GM12875 (cell line): ENCODE results near the gene DYNC1LI1.

ENCODE experiments used
- H3K4me3 ChIP-seq: one replicate; pipeline ENCODE4 v1.5.1; 2011; ENCODE audit warnings: low read depth, low read length, control low read depth
- TF ChIP-seq, protein P1 (sequence below): IDR thresholded peaks from 2 replicates; pipeline ENCODE4 v1.5.1; 2011; ENCODE audit warnings: low read depth, mild to moderate bottlenecking, control low read depth, inconsistent platforms, low read length, moderate library complexity, borderline replicate concordance; ENCODE audit not compliant: insufficient read depth

The DYNC1LI1 gene

DNA sequence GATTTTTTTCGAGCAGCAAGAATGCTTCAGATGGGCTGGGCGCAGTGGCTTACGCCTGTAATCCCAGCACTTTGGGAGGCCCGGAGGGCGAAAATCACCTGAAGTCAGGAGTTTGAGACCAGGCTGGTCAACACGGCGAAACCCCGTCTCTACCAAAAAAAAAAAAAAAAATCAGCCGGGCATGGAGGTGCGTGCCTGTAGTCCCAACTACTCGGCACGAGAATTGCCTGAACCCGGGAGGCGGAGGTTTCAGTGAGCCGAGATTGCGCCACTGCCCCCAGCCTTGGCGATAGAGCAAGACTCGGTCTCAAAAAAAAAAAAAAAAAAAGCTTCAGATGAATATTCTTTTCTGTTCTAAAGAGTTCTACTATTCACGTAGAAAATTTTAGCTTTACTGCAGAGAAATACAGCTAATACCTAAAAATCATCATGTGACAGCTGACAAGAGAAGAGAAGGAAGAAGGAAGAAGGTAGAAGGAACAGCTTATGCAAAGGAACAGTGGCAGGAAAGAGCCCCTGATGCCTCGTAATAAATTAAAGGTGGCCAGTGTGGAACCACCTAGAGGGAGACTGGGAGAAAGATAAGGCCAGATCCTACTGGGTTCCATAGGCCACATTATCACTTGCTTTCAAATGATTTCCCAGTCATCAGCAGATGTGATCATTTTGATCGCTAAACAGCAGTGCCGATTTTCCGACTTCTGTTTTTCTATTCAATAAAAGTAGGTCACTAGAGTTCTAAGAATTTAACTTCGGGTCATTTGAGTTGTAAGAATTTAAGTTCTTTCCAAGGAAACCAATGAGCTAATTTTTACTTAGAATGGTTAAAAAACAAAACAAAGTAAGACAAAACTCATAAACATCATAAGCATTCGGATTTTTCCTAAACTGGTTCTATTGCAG is 69.5 kb downstream of the DYNC1LI1 start:
- TF ChIP-seq, protein P1, sequence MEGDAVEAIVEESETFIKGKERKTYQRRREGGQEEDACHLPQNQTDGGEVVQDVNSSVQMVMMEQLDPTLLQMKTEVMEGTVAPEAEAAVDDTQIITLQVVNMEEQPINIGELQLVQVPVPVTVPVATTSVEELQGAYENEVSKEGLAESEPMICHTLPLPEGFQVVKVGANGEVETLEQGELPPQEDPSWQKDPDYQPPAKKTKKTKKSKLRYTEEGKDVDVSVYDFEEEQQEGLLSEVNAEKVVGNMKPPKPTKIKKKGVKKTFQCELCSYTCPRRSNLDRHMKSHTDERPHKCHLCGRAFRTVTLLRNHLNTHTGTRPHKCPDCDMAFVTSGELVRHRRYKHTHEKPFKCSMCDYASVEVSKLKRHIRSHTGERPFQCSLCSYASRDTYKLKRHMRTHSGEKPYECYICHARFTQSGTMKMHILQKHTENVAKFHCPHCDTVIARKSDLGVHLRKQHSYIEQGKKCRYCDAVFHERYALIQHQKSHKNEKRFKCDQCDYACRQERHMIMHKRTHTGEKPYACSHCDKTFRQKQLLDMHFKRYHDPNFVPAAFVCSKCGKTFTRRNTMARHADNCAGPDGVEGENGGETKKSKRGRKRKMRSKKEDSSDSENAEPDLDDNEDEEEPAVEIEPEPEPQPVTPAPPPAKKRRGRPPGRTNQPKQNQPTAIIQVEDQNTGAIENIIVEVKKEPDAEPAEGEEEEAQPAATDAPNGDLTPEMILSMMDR = no peak
- H3K4me3 ChIP-seq = peak overlapping the region; percentile 89

DNA sequence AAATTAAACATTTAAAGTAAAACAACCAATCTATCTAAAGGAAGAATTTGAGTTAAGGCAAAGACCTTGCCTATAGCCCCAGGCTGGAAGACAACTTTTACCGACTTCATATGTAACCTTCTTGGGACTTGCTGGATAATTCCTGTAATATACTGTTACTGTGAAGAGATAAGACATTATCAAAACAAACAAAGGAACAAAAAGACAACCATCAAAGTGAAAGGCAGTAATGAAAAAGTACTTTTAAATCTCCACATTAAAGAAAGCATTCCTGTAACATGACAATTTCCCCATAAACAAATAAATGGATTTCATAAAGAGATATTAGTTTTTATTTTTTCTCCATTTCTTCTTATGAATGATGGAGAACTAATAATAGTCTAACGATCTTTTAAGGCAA is 70.4 kb downstream of the DYNC1LI1 start:
- TF ChIP-seq, protein P1 = no peak
- H3K4me3 ChIP-seq = no peak overlapping the region

GRCh38 chr3:32499585-32499984 is 71.1 kb downstream of the DYNC1LI1 start:
- no peak overlapping the region for H3K4me3 ChIP-seq
- TF ChIP-seq, protein P1 = no peak

- no peak overlapping the region for H3K4me3 ChIP-seq
- TF ChIP-seq, protein P1 = no peak
These were observed 71.7 kb downstream of the DYNC1LI1 start for GRCh38 chr3:32498992-32499391.

DNA sequence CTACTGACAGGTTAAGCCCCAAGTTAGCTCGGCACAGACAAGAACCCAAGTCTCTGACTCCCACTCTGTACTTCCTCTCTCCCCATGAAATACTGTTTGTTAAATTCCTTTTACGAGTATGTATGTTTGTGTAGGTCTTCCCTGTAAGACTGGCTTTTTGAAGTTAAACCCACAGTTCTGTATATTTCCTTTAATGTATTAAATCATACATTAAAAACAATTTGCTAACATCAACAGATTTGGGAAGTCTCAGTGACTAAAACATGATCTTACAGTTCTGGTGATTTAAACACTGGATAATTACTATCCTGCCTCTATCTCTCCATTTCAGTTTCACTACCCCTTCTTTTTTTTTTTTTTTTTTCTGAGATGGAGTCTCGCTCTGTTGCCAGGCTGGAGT is 72.4 kb downstream of the DYNC1LI1 start:
- H3K4me3 ChIP-seq = no peak overlapping the region
- TF ChIP-seq, protein P1 = no peak

GRCh38 chr3:32495609-32496008 is 75.0 kb downstream of the DYNC1LI1 start:
- no peak overlapping the region for H3K4me3 ChIP-seq

More at GRCh38 chr3:32495609-32496008, 75.0 kb downstream of the DYNC1LI1 start:
- TF ChIP-seq, protein P1 = no peak
